ENCODE data around the gene SH3TC1.

Gene SH3TC1

GRCh38 chr4:8202108-8203051 lies 3.3 kb downstream of the SH3TC1 start:
- no peak for DNase-seq

GRCh38 chr4:8203052-8203401 lies 3.9 kb downstream of the SH3TC1 start:
- DNase-seq, result no peak

DNA sequence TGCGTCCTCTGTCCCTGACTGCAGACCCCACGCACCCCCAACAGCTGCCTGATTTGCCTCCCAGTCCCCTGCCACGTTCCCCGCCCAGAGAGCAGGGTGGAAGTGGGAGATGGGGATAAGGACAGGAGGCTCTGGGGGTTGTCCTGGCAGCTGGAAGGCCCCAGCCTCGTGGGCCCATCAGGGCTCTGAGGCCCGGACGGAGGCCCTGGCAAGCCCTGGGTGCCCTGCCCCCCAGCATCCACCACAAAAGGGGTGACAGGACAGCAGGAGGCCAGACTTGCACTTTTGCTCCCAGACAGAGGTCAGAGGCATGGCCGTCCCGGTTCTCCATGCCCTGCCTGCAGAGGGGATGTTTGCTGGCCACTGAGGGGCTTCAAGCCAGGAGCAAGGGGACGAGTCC lies 4.7 kb downstream of the SH3TC1 start:
- no peak for DNase-seq

- no peak for DNase-seq
Measured at GRCh38 chr4:8204576-8205227, 5.6 kb downstream of the SH3TC1 start.

GRCh38 chr4:8205241-8205707 lies 6.2 kb downstream of the SH3TC1 start:
- DNase-seq, result no peak

DNA sequence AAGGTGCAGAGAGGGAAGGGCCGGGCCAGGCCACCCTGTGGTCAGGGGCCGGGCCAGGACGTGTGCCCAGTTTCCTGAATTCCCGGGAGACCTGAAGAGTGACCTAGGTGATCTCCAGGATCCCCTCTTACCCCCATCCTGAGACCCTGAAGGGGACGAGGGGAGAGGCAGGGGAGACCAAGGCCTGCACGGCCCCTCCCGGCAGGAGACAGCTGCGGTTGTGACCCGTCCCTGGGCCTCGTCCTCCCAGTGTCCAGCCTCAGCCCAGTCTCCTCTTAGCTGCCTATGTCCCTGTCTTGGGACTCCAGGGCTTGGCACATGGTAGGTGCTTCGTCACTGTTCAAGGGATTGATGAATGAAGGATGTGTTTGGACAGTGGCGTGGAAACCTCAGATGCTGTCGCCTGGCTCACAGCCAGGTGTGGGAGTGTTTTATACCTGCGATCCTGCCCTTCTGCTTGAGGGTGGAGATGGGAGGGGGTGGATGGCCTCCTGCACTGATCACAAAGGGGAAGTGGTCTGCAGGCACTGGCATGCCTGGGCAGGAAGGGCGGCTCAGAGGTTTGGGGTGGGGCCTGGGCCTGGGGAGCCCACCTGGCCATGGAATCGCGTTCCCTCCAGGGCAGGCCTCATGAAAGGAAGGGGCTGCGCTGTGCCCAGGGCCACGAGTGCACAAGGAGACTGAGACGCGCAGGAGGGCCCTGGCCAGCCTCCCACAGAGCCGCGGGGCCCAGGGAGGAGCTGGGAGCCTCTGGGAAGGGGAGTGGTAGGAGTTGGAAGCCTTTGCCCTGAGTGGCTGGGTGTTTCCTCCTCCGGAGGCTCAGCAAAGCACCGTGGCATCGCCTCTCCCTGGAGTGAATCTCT lies 6.9 kb downstream of the SH3TC1 start:
- no peak for DNase-seq

DNA sequence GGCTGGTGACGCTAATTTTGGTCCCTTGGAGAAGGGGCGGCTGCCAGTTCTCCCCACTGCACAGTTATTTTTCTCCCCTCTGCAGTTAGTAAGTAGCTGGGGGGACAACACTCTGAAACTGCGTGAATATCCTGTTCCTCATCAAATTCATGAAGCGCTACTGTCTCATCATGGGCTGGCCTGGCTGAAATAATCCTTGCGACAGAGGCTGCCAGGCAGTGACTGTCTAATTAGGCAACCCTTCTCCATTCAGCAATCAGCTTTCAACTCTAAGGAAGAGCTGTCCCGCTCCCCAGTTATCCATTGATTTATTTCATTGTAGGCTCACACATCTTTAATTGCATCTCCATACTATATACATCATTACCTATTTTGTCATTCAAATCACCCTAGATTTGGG lies 8.2 kb downstream of the SH3TC1 start:
- no peak for DNase-seq

- DNase-seq, result no peak
Measured at GRCh38 chr4:8208565-8208964, 9.5 kb downstream of the SH3TC1 start.

GRCh38 chr4:8209181-8209874 lies 10.2 kb downstream of the SH3TC1 start:
- no peak for DNase-seq

DNA sequence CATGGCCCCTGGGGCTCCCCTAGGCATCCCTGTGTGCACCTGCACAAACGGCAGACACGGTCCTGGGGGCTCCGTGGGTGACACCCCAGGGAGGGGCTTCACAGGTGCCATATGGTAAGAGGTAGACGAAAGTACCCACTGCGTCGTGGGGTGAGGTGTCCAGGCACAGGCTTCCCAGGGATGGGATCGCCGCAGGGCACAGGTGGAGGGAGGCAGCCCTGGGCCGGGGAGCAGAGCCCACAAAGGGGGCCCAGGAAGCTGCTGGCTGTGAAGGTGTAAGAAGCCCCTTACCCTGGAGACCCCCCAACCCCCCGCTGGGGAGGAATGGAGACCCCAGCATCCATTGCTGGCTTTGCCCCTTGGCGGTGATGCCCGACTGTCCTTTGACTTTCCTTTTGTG lies 10.9 kb downstream of the SH3TC1 start:
- no peak for DNase-seq

GRCh38 chr4:8210616-8211015 lies 11.5 kb downstream of the SH3TC1 start:
- no peak for DNase-seq

DNA sequence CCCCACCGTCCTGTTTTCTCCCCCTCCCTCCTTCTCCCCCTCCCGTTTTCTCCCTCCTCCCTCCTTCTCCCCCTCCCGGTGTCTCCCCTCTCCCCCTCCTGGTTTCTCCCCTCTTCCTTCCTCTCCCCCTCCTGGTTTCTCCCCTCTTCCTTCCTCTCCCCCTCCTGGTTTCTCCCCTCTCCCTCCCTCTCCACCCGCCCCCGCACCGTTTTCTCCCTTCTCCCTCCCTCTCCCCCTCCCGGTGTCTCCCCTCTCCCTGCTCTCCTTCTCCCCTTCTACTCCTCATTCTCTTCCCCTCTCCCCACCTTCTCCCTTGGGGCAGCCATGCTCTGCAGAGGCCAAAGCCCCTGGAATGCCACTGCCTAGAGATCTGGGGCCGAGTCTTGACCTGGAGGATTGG lies 12.2 kb downstream of the SH3TC1 start:
- no peak for DNase-seq

GRCh38 chr4:8211737-8212581 lies 12.9 kb downstream of the SH3TC1 start:
- DNase-seq, result no peak

DNA sequence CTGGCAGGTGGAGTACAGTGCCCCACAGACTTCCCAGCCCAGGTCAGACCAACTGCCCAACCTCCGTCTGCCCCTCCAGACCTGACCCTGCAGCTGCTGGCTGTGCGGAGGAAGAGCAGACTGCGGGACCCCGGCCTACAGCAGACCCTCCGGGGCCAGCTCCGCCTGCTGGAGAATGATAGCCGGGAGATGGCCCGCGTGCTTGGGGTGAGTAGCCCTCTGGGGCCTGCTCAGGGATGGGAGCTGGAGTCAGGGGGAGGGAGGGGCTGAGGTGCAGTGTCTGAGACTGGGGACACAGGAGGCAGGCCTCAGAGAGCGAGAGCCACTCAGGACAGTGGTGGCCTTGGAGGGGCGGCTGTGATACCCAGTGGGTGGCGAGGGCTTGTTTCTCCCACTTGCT lies 13.5 kb downstream of the SH3TC1 start:
- DNase-seq, result no peak

DNA sequence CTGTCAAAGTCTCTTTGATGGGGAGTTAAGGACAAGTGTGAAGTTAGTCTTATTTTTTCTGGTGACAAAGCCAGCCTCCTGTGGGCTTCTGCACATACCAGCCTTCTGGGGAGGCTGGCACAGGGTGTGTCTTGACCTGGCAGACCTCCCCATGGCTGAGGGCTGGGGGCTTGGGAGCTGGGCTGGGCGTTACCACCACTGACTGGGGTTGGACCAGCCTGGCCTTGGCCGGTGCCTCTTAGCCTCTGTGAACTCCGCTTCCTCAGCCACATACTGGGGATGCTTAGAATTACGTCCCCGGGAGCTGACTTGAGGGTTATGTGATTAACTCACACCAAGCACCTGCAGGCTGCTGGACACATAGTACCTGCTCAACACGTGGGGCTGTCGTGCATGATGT lies 14.0 kb downstream of the SH3TC1 start:
- no peak for DNase-seq

- DNase-seq, result no peak
Measured at GRCh38 chr4:8214136-8214535, 15.0 kb downstream of the SH3TC1 start.

DNA sequence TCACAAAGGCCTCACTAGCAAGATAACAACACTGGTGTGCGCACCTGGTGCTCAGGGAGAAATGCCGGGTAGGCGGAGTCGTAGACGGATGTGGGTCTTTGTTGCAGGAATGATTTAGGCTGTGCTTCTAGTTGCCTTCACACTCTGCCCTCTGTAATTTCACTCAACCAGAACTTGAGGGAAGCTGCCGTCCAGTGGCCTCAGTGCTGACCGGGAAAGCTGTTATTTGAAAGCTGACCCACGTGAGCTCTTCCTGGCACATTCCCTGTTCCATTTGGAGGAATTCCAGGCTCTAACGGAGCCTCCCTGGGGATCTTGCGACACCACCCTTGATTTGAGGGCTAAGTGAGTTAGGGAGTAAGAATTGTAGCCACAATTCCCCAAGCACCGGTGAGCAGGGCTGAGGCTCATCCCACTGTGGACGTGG lies 15.9 kb downstream of the SH3TC1 start:
- DNase-seq, result no peak

DNA sequence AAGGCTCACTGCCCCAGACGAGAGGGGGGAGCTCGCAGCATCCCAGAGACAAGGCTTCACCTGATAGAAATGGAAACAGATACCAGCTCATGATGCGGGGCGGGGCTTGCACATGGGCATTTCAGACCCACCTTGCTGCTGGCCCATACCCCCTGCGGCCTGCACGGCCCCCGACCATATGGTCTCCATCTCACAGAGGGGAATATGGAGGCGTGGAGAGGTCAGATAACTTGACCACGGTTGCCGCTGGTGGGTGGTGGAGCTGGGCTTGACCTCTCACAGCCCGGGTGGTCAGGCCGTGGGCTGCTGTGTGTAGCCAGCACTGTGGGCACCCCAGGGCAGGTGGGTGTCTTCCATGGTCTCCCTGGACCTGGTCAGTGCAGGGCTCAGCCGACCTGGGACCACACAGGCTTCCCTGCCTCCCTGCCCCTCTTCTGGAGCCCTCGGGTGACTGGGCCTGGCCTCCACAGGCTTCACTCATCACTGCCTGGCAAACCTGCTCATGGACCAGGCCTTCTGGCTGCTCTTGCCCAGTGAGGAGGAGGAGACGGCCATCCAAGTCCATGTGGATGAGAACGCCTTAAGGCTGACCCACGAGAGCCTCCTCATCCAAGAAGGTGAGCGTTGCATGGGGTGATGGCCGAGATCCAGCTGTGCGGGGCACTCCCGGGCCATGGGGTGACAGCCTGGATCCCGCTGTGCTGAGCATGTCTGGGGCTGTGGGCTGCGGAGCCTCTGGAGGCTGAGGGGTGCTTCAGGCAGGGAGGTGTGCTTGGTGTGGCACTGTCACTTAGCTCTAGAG lies 16.8 kb downstream of the SH3TC1 start:
- no peak for DNase-seq

GRCh38 chr4:8216443-8217245 lies 17.6 kb downstream of the SH3TC1 start:
- no peak for DNase-seq

DNA sequence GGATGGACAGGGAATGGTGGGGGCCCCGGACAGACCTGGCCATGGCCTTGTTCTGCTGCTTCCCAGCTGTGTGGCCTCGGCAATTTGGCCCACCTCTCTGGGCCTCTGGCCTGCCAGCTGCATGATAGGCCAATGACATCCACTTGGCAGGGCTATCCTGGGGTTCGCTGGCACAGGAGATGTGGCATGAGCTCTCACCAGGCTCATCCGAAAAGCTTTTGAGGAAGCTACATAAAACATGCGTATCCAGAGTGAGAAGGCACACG lies 18.1 kb downstream of the SH3TC1 start:
- DNase-seq, result no peak

Measured in stimulated activated CD4-positive, alpha-beta T cell treated with anti-CD3 and anti-CD28 coated beads, Interleukin-4, amount 100 ng/mL, for 4 hours (primary cell).